DND-41 (cell line): ENCODE results near the gene PRAMEF1.

Experiments
- EZH2 ChIP-seq: IDR thresholded peaks from 3 replicates; pipeline ENCODE4 v1.6.1; 2012; ENCODE audit warnings: borderline replicate concordance, low read depth, mild to moderate bottlenecking, moderate library complexity, low read length, inconsistent platforms; ENCODE audit not compliant: severe bottlenecking
- TF ChIP-seq, protein P1 (sequence below): IDR thresholded peaks from 2 replicates; pipeline ENCODE4 v1.5.1; 2012; ENCODE audit warnings: borderline replicate concordance, low read length, moderate library complexity, mild to moderate bottlenecking; ENCODE audit not compliant: poor library complexity, severe bottlenecking; ENCODE audit errors: extremely low read depth

DNA sequence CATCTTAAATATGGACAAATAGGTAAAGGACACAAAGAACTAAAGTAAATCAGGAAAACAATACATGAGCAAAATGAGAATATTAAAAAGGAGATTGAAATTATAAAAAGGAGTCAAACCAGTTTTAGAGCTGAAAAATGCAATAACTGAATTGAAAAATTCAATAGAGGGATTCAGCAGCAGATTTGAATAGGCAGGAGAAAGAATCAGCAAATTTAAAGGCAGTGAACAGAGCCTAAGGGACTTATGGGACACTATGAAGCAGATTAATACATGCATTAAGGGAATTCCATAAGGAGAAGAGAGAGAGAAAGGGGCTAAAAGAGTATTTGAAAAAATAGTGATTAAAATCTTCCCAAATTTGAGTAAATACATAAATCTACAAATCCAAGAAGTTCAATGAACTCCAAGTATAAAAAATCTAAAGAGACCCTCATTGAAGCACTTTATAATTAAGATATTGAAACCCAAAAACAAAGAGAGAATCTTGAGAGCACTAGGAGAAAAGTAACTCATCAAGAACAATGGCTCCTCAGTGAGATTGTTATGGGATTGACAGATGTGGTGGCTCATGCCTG lies 42.3 kb upstream of the PRAMEF1 start:
- TF ChIP-seq, protein P1, sequence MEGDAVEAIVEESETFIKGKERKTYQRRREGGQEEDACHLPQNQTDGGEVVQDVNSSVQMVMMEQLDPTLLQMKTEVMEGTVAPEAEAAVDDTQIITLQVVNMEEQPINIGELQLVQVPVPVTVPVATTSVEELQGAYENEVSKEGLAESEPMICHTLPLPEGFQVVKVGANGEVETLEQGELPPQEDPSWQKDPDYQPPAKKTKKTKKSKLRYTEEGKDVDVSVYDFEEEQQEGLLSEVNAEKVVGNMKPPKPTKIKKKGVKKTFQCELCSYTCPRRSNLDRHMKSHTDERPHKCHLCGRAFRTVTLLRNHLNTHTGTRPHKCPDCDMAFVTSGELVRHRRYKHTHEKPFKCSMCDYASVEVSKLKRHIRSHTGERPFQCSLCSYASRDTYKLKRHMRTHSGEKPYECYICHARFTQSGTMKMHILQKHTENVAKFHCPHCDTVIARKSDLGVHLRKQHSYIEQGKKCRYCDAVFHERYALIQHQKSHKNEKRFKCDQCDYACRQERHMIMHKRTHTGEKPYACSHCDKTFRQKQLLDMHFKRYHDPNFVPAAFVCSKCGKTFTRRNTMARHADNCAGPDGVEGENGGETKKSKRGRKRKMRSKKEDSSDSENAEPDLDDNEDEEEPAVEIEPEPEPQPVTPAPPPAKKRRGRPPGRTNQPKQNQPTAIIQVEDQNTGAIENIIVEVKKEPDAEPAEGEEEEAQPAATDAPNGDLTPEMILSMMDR = no peak
- TF ChIP-seq EZH2 = no peak
